ENCODE data around the gene HENMT1.
"Not testable (repeated sequence)": the region's sequence is repeated elsewhere in the genome, so short reads cannot be mapped to it uniquely, and the experiment has no call there.

The HENMT1 gene

GRCh38 chr1:108665771-108666170 is 4.9 kb upstream of the HENMT1 start:
- ATAC-seq (replicated peaks; ENCODE audit: extremely low read depth, poor library complexity, severe bottlenecking) (no peak), DNase-seq (ENCODE audit: low spot score in 2 of 2) (no peak)
- no peak overlapping the region for H3K4me3 Mint-ChIP-seq
- no peaks in the 10 kb centered on the region for H3K27me3 Mint-ChIP-seq
- no peak overlapping the region for H3K27ac Mint-ChIP-seq (ENCODE audit: low read depth)
- H3K36me3 Mint-ChIP-seq (ENCODE audit: insufficient read depth): peaks cover 8% of the 10 kb centered on the region
- no peaks in the 10 kb centered on the region for H3K9me3 Mint-ChIP-seq
- peaks cover 10% of the 10 kb centered on the region for H3K4me1 Mint-ChIP-seq

- H3K9me3 Mint-ChIP-seq: no peaks in the 10 kb centered on the region
- H3K36me3 Mint-ChIP-seq (ENCODE audit: insufficient read depth): peaks cover 13% of the 10 kb centered on the region
- no peak for ATAC-seq (replicated peaks; ENCODE audit: extremely low read depth, poor library complexity, severe bottlenecking)
- H3K27ac Mint-ChIP-seq (ENCODE audit: low read depth): no peak overlapping the region
- H3K27me3 Mint-ChIP-seq: no peaks in the 10 kb centered on the region
- peaks cover 12% of the 10 kb centered on the region for H3K4me1 Mint-ChIP-seq
- DNase-seq (ENCODE audit: low spot score in 2 of 2): no peak
- H3K4me3 Mint-ChIP-seq: no peak overlapping the region
These were observed 4.2 kb upstream of the HENMT1 start for GRCh38 chr1:108665067-108665466.

GRCh38 chr1:108664481-108664880 is 3.6 kb upstream of the HENMT1 start:
- H3K9me3 Mint-ChIP-seq: no peaks in the 10 kb centered on the region
- H3K36me3 Mint-ChIP-seq (ENCODE audit: insufficient read depth): peaks cover 15% of the 10 kb centered on the region
- no peaks in the 10 kb centered on the region for H3K27me3 Mint-ChIP-seq
- no peak overlapping the region for H3K27ac Mint-ChIP-seq (ENCODE audit: low read depth)
- H3K4me3 Mint-ChIP-seq: no peak overlapping the region
- no peak for DNase-seq (ENCODE audit: low spot score in 2 of 2)
- no peak for ATAC-seq (replicated peaks; ENCODE audit: extremely low read depth, poor library complexity, severe bottlenecking)
- peaks cover 18% of the 10 kb centered on the region for H3K4me1 Mint-ChIP-seq

- Mint-ChIP-seq H3K27me3 (no peaks in the 10 kb centered on the region), H3K4me3 (no peak overlapping the region), H3K27ac (ENCODE audit: low read depth) (peak overlapping the region; percentile 93), H3K9me3 (no peaks in the 10 kb centered on the region), H3K36me3 (ENCODE audit: insufficient read depth) (peaks cover 15% of the 10 kb centered on the region), H3K4me1 (peaks cover 26% of the 10 kb centered on the region)
- ATAC-seq (replicated peaks; ENCODE audit: extremely low read depth, poor library complexity, severe bottlenecking) (no peak), DNase-seq (ENCODE audit: low spot score in 2 of 2) (no peak)
These were observed 2.2 kb upstream of the HENMT1 start for GRCh38 chr1:108663074-108663473.

DNA sequence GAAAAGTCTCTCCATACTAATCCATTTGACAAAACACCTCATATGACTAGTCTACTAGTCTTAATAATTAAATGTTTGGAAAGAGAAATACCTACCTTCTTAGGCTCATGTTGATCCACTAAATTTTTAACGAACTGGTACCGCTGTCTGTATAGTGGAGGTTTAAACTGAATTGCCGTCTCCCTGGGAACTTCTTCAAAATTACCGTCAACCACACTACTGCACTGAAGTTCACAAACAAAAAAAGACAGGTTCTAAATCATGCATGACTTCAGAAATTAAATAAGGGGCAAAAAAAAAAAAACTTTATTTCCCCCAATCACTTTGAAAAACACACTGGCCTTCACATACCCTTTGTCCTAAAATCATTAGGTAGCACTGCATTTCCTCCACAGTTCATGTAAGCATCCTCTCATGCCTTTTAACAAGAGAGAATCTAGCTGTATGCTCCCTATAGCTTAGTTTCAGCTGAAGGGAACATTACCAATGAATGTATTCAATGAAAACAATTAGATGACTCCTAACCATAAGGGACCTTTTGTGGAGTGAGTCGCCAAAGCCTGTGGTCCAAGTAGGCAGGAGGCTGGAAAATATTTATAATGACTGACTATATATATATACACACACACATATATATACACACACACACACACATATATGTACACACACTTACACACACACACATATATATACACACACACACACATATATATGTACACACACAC is 3.4 kb downstream of the HENMT1 start:
- H3K27ac Mint-ChIP-seq (ENCODE audit: low read depth): peak overlapping the region; percentile 56
- DNase-seq (ENCODE audit: low spot score in 2 of 2) (no peak), ATAC-seq (replicated peaks; ENCODE audit: extremely low read depth, poor library complexity, severe bottlenecking) (no peak)
- no peaks in the 10 kb centered on the region for H3K9me3 Mint-ChIP-seq
- no peaks in the 10 kb centered on the region for H3K27me3 Mint-ChIP-seq
- peaks cover 27% of the 10 kb centered on the region for H3K36me3 Mint-ChIP-seq (ENCODE audit: insufficient read depth)
- H3K4me1 Mint-ChIP-seq: peaks cover 54% of the 10 kb centered on the region
- H3K4me3 Mint-ChIP-seq: no peak overlapping the region

DNA sequence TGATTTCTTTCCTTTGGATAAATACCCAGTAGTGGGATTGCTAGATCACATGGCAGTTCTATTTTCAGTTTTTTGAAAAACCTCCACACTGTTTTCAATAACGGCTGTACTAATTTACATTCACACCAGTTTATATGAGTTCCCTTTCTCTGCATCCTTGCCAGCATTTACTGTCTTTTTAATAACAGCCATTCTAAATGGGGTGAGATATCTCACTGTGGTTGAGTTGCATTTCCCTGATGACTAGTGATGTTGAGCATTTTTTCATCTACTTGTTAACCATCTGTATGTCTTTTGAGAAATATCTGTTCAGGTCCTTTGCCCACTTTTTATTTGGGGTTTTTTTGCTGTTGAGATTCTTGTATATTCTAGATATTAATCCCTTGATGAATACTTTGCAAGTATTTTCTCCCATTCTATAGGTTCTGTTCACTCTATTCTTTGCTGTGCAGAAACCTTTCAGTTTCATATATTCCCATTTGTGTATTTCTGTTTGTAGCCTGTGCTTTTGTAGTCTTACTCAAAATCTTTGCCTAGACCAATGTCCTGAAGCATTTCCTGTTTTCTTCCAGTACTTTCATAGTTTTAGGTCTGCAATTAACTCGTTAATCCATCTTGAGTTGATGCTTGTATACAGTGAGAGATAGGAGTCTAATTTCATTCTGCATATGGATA is 7.3 kb downstream of the HENMT1 start:
- DNase-seq (ENCODE audit: low spot score in 2 of 2): no peak
- peaks cover 24% of the 10 kb centered on the region for H3K36me3 Mint-ChIP-seq (ENCODE audit: insufficient read depth)
- H3K27ac Mint-ChIP-seq (ENCODE audit: low read depth): peak overlapping the region; percentile 86
- peak; percentile 97 for ATAC-seq (replicated peaks; ENCODE audit: extremely low read depth, poor library complexity, severe bottlenecking)
- peaks cover 49% of the 10 kb centered on the region for H3K4me1 Mint-ChIP-seq
- no peaks in the 10 kb centered on the region for H3K9me3 Mint-ChIP-seq
- H3K4me3 Mint-ChIP-seq: peak overlapping the region; percentile 39
- no peaks in the 10 kb centered on the region for H3K27me3 Mint-ChIP-seq

- Mint-ChIP-seq H3K9me3 (no peaks in the 10 kb centered on the region), H3K36me3 (ENCODE audit: insufficient read depth) (peaks cover 32% of the 10 kb centered on the region)
- peak; percentile 64 to 84 for DNase-seq (ENCODE audit: low spot score in 2 of 2)
These were observed 14.1 kb downstream of the HENMT1 start for GRCh38 chr1:108646648-108647269.

GRCh38 chr1:108646265-108646647 is 14.6 kb downstream of the HENMT1 start:
- DNase-seq (ENCODE audit: low spot score in 2 of 2) (no peak), ATAC-seq (replicated peaks; ENCODE audit: extremely low read depth, poor library complexity, severe bottlenecking) (no peak)
- peaks cover 58% of the 10 kb centered on the region for H3K4me1 Mint-ChIP-seq
- H3K27ac Mint-ChIP-seq (ENCODE audit: low read depth): peak overlapping the region; percentile 96
- H3K27me3 Mint-ChIP-seq: no peaks in the 10 kb centered on the region
- peak overlapping the region; percentile 80 for H3K4me3 Mint-ChIP-seq
- peaks cover 32% of the 10 kb centered on the region for H3K36me3 Mint-ChIP-seq (ENCODE audit: insufficient read depth)
- no peaks in the 10 kb centered on the region for H3K9me3 Mint-ChIP-seq

More at GRCh38 chr1:108646648-108647269, 14.1 kb downstream of the HENMT1 start:
- Mint-ChIP-seq H3K27ac (ENCODE audit: low read depth) (peak overlapping the region; percentile 96), H3K4me1 (peaks cover 63% of the 10 kb centered on the region), H3K4me3 (peak overlapping the region; percentile 80), H3K27me3 (no peaks in the 10 kb centered on the region)
- ATAC-seq (replicated peaks; ENCODE audit: extremely low read depth, poor library complexity, severe bottlenecking): peak; percentile 76

DNA sequence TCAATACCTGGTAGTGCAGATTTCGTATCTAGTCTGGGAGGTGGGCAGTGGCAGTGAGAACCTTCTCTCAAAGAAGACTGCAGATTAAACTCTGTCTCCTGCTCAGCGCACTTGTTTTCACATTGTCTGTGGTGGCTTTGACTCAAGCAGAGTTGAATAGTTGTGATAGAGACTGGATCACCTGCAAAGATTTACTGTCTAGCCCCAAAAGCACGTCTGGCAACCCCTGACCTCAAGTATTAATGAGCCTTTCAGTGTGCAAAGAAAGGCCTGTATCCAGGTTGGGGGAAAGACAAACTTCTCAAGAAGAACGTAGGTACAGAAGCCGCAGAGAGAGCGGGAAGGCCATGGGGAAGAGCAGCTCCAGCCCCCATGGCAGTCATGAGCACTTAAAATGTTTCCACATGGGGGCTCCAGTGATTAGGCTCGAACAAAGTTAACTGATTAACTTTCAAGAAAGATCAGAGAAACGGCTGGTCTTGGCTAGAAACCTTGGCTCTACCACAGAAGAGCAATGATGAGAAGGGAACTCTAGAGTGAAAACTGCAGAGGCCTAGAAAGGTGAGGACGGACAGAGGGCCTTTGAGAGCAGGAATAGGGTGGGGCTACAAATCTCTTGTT is 15.2 kb downstream of the HENMT1 start:
- peak in 1 of 2 donors; percentile 36 for DNase-seq (ENCODE audit: low spot score in 2 of 2)
- peak overlapping the region; percentile 96 for H3K27ac Mint-ChIP-seq (ENCODE audit: low read depth)

GRCh38 chr1:108644984-108645383 is 15.9 kb downstream of the HENMT1 start:
- ATAC-seq (replicated peaks; ENCODE audit: extremely low read depth, poor library complexity, severe bottlenecking) (peak; percentile 69), DNase-seq (ENCODE audit: low spot score in 2 of 2) (peak in 1 of 2 donors; percentile 65)
- H3K36me3 Mint-ChIP-seq (ENCODE audit: insufficient read depth): peaks cover 32% of the 10 kb centered on the region
- H3K4me3 Mint-ChIP-seq: peak overlapping the region; percentile 80
- H3K9me3 Mint-ChIP-seq: no peaks in the 10 kb centered on the region
- H3K4me1 Mint-ChIP-seq: peaks cover 64% of the 10 kb centered on the region
- no peaks in the 10 kb centered on the region for H3K27me3 Mint-ChIP-seq
- H3K27ac Mint-ChIP-seq (ENCODE audit: low read depth): peak overlapping the region; percentile 96

More for the DNA sequence above, 15.2 kb downstream of the HENMT1 start:
- H3K36me3 Mint-ChIP-seq (ENCODE audit: insufficient read depth): peaks cover 32% of the 10 kb centered on the region
- ATAC-seq (replicated peaks; ENCODE audit: extremely low read depth, poor library complexity, severe bottlenecking): peak; percentile 29
- no peaks in the 10 kb centered on the region for H3K9me3 Mint-ChIP-seq
- peaks cover 57% of the 10 kb centered on the region for H3K4me1 Mint-ChIP-seq
- H3K27me3 Mint-ChIP-seq: no peaks in the 10 kb centered on the region
- H3K4me3 Mint-ChIP-seq: peak overlapping the region; percentile 80

DNA sequence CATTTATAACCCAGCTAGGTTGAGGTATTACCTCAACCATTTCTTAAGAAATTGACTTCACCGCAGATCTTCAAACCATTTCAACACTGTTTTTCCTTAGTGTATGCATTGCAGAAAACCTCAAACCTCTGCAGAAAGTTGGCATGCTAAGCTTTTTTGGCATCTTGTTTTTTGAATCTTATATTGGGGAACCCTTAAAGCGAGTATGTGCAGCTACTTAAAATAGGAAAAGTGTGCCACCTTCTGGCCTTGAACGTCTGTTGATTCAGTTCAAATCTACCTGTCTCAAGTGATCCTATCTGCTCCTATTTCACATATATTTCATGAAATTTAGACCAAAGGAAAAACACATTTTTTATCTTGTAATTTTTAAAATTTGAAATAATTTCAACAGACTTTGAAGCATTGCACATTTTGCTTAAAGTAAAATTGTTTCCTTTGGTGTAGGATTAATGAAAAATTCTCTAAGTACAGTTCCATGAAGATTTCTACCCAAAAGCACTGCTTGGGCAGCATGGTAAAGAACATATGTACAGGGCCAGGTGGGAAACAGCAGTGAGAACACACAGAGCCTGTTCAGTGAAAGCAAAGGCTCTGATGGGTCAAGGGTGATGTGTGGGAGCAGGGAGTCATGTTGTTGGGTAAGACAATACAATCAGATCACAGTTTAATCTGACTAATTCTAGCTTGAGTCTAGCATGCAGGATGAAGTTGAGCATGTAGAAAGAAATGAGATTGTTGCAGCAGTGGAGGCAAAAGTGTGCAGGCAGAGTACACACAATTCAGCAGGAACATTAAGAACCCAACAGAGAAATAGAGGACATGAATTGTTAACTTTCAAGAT is 17.2 kb downstream of the HENMT1 start:
- DNase-seq (ENCODE audit: low spot score in 2 of 2) (peak in 1 of 2 donors; percentile 40), ATAC-seq (replicated peaks; ENCODE audit: extremely low read depth, poor library complexity, severe bottlenecking) (no peak)
- H3K27ac Mint-ChIP-seq (ENCODE audit: low read depth): peak overlapping the region; percentile 96
- H3K4me1 Mint-ChIP-seq: peaks cover 69% of the 10 kb centered on the region
- no peaks in the 10 kb centered on the region for H3K9me3 Mint-ChIP-seq
- H3K36me3 Mint-ChIP-seq (ENCODE audit: insufficient read depth): peaks cover 26% of the 10 kb centered on the region
- H3K4me3 Mint-ChIP-seq: peak overlapping the region; percentile 5
- H3K27me3 Mint-ChIP-seq: no peaks in the 10 kb centered on the region

DNA sequence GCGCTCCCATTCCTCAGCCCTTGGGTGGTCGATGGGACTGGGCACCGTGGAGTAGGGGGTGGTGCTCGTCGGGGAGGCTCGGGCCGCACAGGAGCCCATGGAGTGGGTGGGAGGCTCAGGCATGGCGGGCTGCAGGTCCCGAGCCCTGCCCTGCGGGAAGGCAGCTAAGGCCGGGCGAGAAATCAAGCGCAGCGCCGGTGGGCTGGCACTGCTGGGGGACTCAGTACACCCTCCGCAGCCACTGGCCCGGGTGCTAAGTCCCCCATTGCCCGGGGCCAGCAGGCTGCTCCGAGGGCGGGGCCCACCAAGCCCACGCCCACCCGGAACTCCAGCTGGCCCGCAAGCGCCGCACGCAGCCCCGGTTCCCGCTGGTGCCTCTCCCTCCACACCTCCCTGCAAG is 20.0 kb downstream of the HENMT1 start:
- not testable (repeated sequence) for DNase-seq (ENCODE audit: low spot score in 2 of 2); H3K9me3 Mint-ChIP-seq; ATAC-seq (replicated peaks; ENCODE audit: extremely low read depth, poor library complexity, severe bottlenecking); H3K27me3 Mint-ChIP-seq; H3K4me3 Mint-ChIP-seq; H3K27ac Mint-ChIP-seq (ENCODE audit: low read depth)
- peaks cover 46% of the 10 kb centered on the region for H3K4me1 Mint-ChIP-seq
- peaks cover 20% of the 10 kb centered on the region for H3K36me3 Mint-ChIP-seq (ENCODE audit: insufficient read depth)

Measured in central memory CD8-positive, alpha-beta T cell (primary cell).